GM21619 (cell line): ENCODE data around the gene FYB1.
A peak's percentile ranks its signal among the peaks of the same experiment; 100 is the strongest.

Experiments used
- ATAC-seq: cut with Tn5 transposase; IDR thresholded peaks from one replicate; pipeline ENCODE4 v1.9.1; 2021; ENCODE audit not compliant: unreplicated experiment

FYB1 gene

DNA sequence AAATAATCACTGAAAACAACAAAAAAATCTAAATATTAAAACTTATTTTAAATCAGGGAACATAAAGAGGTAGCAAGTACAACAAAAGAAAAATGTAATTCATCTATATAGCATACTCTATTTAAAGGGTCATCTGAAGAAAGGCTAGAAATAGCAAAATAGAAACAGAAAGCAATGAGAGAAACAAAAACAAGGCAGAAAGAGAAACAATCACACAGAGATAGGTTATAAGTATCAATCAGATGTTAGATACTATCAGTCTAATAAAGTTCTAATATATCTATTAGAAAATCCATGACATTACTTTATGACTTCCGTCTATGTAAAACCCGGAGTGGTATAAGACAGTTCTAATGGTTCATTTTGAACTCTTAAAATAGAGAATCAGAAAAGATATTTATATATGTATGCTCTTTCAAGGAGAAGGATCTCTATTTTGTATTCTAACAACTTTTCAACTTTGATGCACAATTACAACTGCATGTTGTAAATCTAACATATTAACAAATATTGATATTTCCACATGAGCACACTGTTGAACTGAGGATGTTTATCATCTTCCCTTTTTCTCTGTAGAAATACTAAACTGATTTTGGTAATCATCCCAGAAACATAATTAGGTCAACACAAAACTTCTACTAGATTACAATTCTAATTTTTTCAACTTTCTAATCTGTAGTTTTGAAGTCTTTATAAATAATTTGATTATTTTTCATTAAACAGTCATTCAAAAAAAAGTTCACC lies 161.0 kb downstream of the FYB1 start:
- ATAC-seq: peak; percentile 78

DNA sequence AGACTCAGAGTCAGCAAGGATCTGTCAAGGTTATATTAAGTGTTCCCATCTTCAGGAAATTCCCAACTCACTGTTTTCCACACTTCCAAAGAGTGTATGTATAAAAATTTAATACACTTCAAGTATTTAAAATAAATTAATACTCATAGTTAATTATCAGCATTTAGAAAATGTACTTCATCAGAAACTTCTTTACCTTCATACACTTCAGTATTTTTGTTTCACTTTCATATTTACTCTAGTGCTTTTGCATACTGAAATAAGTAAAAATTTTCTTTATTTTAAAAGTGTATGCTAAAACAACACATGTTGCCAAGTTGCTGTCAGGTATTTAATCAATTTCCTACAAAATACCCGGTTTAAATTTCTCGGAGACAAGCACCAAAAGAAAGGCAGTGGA lies 161.6 kb downstream of the FYB1 start:
- ATAC-seq: peak; percentile 59

DNA sequence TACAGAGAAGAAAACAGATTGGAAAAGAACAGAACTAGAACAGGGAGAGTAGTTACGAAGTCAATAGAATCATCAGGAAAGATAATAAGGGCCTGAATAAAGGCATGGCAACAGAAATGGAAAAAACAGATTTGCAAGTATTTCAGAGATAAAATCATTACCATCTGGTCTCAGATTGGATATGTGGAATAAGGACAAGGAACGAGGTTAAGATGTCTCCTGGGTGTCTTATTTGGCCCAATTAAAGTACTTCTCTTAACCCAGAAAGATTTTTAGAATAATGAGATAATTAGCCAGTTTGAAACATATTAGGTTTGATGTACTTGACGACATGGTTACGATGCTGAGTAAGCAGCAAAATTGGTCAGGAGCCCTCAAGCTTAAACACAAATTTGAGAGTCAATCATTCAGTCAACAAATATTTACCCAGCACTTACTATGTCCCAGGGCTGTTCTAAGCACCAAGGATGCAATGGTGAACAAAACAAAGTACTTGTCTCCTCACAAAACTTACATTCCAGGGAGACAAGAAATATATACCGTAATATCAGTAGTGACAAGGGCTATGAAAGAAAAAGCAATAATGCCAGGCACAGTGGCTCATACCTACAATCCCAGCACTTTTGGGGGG lies 163.5 kb downstream of the FYB1 start:
- no peak for ATAC-seq
